Stimulated activated CD8-positive, alpha-beta memory T cell treated with anti-CD3 and anti-CD28 coated beads, Interleukin-12 subunit alpha, Interleukin-12 subunit beta, amount 100 ng/mL, for 1 hour (primary cell): ENCODE data around the gene PDE2A.
"Not testable (repeated sequence)": the region's sequence is repeated elsewhere in the genome, so short reads cannot be mapped to it uniquely, and the experiment has no call there.

Experiments used
- DNase-seq: peaks from one replicate; pipeline ENCODE4 v3.0.0-alpha.2; 2020; ENCODE audit warnings: low read depth

The PDE2A gene

DNA sequence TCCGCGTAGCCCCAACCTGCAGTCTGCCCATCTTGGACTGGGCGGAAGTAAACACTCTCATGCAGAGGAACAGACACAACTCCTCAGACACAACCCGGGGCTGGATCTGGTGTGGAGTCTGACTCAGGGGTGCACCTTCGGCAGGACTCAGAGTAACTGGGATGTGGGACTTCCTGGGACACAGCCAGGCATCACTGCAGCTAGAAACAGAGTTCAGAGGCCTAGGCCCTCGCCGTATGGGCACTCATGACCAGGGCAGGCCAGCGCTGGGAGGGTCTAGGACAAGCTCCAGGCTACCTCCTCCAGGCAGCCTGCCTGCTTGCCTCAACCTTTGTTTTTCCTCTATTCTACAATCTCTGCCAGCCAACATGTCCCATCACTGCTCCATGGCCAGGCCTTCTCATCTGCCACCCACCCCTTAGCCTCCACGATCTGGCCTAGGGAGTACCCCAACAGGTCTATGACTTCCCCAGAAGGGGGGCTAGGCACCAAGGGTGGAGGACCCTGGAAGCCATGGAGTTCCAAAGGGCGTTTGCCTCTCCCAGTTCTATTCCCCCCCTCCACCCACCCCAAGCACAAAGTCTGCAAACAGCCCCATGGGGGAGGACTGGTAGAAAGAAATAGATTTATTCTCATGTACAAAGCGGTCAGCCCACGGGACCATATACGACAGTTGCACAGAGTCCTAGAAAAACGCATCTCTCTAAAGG is 98.5 kb downstream of the PDE2A start:
- DNase-seq, result no peak

DNA sequence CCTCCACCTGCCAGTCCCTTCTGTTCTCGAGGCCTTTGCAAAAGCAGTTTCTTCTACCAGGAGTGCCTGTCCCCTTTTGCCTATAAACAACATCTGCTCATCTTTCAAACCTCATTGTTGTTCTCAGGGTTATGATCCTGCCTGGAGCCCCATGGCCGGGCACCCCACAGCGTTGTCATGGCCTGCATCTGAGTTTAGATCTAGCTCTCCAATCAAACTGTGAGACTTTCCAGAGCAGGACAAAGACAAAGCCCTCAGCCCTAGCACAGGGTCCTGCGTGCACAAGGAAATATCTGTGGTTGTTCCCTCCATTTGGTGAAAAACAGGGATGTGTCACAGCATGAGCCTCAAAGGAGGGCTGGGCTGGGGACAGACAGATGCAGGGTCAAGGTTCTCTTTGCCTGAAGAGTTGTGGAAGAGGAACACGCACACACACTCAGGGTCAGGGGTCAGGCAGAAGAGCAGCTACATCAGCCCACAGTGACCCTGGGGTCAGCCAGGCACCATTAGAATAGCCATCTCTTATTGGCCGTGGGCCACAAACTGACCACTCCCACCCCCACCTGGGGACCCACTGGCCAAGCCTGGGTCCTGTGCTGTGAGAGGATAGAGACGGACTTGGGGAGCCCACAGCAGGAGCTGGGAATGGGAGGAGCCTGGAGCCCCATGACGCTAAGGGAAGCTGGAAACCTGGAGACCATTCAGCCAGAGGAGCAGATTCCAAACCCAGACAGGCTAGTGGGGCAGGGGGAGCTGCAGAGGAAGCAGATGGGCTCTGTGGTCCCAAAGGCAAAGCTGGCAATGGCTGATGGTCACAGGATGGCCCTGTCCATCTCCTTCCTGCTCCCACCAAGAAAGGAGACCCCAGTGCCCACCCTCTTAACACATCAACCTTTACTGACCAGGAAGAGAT is 99.4 kb downstream of the PDE2A start:
- no peak for DNase-seq

DNA sequence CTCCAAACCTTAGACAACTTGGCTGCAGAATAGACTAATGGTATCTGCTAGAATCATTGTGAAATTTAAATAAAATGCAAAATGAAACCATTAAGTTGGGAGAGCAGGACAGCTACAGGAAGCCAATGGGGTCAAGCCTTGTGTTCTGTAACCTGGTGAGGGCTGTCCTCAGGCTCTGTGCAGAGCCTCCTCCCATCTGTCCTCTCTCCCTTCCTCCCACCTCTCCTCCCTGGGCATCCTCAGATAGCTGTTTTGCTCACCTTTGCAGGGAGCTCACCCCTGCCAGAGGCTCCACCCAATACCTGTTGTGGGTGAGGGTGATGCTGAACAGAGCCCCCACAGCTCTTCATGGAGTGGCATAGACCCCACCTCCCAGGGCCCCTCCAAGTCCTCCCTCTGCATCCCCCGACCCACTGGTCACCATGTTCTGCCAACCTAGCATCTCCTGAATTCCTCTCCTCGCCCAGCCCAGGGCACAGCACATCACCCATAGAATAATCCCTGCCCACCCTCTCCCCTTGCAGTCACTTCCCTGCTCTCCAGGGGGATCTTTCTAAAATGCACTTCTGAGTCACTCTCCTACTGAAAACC is 100.3 kb downstream of the PDE2A start:
- no peak for DNase-seq

DNA sequence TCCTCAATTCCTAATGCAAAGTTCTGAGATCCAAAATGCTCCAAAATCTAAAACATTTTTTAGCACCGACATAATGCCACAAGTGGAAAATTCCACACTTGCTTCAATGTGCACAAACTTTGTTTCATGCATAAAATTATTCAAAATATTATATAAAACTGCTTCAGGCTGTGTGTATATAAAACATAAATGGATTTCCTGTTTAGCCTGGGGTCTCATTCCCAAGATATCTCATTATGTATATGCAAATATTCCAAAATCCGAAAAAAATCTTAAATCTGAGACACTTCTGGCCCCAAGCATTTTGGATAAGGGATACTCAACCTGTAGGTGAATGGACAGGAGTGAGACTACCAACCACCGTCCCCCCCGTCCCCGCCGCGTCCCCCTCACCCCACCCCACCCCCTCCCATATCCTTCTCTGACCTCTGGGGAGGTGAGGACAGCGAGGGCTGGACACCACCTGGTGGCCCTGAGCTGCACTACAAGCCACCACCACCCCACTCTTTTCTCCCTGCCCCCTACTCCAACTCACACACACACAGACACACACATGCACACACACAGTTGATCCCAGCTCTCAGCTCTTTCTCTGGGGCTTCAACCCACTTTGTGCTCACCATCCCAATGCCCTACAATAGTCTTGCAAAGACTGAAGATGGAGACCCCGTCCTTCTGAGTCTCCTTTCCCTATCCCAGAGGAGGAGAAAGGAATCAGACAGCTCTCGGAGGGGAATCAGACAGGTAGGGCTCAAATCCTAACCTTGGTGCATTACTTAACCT is 101.0 kb downstream of the PDE2A start:
- no peak for DNase-seq

DNA sequence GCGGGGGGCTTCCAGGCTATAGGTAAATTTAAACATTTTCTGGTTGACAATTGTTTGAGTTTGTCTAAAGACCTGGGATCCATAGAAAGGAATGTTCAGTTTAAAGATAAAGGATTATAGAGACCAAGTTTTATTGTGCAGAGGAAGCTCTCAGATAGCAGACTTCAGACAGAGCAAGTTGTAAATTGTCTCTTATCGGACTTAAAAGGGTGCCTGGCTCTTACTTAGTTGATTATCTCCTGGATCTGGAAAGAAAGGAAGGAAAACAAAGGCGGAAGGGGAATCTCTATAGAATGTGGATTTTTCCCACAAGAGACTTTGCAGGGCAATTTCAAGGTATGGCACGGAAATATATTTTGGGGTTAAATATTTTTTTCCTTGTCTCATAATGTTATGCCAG is 101.7 kb downstream of the PDE2A start:
- DNase-seq, result not testable (repeated sequence)

DNA sequence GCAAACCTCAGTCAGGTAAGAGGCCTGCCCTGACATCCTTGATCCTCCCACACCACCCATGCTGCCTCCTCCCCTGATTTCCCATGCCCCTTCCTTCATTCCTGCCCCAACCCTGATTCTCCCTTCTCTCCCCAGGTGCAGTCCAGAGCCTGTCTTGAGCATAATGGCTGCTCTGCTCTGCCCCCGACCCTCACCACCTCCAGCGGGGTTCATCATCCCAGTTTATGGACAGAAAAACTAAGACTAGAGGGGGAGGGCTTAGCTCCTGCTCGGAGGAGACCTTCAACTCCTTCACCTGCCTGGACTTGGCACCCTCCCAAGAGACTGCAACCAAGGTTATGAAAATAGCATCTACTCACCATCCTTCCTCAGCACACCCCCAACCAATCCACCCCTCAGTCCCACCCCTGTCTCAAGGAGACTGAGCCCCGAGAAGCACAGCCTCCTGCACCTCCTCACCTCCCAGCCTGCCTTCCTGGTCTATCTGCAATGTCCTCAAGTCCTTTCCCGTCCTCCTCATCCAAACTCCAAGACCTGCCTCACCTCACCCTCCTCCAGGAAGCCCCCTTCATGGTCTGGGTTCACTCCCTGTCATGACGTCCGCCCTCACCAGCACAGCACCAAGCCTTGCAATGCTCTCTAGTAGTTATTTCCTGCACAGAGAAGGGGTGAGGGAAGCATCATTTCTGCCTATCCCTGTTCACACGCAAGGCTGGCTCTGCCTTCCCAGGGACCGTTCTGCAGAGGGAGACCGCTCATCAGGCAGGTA is 103.1 kb downstream of the PDE2A start:
- no peak for DNase-seq

DNA sequence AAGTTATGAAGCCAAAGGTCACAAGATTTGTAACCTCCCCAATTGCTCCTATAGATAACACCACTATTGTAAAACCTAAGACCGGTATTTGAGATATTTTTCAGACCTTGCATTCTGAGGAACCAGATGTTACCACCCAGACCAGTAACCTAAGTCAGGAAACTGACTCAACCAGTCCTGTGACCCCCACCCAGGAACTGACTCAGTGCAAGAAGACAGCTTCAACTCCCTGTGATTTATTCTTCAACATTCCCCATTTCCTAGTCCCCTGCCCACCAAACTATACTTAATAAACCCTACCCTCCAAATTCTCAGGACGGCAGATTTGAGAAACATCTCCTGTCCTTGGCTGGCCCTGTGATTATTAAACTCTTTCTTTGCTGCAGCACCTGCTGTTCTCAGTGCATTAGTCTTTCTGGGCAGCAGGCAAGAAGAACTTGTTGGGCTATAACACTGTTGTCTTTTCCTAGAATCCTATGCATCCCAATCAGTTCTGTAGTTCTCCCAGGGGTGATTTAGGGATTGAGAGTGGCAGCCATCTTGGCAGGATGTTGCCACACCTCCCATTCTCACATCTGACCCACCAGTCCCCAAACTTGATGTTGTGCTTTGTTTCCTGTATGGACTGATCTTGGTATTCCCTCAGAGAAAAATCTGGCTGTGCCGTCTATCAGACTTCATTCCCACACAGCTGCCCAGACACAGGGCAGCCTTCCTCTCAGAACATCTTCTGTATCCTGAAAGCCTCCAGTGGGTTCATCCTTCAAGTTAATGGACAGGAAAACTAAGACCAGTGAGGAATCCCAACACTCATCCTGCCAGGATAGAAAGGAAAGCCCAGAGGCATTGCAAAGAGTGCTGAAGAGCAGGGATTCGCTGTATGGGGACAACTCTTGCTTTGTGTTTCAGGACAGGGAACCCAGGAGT is 104.0 kb downstream of the PDE2A start:
- DNase-seq, result no peak

DNA sequence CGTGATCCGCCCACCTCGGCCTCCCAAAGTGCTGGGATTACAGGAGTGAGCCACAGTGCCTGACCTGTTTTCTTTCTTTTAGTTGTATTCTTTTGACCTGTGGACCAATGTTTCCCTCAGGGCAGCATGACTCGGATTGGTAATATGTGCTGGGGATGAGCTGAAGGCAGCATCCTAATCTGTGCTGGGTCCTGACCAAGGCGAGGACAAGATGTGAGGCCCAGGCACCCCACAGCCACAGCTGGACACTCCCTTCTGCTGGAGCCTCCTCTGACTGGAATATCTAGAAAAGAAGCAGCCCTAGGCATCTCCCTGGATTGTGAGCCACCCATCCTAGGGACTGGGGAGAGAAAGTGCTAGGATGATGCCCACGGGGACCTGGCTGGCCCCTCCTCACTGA is 105.4 kb downstream of the PDE2A start:
- no peak for DNase-seq

DNA sequence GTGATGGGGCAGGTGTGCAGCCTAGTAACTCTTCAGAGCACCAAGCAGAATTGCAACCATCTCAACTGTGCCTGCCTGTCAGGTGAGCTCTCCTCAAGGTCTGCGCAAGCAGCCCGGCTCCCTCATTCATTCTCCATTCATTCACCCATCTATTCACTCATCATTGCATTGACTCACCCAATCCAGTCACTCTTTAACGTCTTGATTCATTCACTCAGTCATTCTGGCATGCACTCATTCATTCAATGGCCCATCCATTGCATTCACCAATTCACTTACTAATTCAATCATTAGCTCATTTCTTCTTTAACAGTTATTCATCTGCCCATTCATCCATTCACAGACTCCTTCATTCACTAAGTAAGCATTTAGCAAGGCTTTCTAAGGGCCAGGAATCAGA is 111.8 kb downstream of the PDE2A start:
- no peak for DNase-seq

DNA sequence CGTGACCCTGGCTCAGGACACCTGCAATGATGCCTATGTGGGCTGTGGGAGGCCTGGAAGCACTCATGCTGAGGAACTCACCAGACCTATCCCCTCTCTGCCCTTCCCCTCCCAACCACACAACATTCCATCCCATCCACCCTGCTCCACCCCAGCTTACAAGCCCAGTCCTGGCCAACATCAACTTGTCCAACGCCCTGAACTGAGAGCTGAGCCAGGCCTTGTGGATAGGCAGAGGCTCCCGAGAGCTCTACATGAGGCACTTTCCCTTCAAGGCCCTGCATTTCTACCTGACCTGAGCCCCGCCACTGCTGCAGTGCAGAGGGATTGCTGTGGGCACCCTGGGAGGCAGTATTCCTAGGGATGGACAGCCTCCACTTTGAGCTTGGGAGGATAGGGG is 112.4 kb downstream of the PDE2A start:
- no peak for DNase-seq

DNA sequence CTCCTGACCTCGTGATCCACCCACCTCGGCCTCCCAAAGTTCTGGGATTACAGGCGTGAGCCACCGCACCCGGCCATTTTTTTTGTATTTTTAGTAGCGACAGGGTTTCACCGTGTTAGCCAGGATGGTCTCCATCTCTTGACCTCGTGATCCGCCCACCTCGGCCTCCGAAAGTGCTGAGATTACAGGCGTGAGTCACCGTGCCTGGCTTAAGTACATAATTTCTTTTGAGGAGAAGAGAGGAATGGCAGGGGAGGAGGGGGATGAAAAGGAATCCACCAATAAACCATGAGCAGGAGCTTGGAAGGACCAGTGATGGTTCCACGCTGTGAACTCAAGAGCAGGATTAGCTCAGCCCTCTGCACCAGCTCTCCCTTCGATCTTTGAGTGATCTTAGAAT is 113.4 kb downstream of the PDE2A start:
- not testable (repeated sequence) for DNase-seq

DNA sequence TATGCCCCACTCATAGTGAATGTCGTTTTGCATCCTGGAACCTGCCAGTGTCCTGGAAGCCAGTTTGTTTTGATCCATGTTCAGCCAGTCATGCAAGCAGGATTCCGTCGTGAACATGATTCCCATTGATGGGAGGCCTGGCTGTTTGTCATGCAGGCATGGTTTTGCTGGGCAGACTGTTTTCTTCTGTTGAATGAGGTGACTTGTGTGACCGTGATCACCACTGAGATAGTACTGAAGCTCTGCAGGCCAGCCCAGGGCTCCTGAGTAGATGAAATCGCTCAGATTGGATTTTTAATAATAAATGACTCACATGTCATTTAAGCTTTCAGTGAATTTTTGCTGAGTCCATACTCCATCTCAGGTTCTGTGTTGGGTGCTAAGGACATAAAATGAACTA is 117.8 kb downstream of the PDE2A start:
- DNase-seq, result no peak

DNA sequence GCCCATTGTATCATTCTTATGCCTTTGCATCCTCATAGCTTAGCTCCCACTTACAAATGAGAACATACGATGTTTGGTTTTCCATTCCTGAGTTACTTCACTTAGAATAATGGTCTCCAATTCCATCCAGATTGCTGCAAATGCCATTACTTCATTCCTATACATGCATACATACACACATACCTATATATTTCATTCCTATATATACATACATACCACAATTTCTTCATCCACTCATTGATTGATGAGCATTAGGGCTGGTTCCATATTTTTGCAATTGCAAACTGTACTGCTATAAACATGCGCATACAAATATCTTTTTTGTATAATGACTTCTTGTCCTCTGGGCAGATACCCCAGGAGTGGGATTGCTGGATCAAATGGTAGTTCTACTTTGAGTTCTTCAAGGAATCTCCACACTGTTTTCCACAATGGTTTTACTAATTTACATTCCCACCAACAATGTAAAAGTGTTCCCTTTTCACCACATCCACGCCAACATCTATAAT is 119.2 kb downstream of the PDE2A start:
- not testable (repeated sequence) for DNase-seq

DNA sequence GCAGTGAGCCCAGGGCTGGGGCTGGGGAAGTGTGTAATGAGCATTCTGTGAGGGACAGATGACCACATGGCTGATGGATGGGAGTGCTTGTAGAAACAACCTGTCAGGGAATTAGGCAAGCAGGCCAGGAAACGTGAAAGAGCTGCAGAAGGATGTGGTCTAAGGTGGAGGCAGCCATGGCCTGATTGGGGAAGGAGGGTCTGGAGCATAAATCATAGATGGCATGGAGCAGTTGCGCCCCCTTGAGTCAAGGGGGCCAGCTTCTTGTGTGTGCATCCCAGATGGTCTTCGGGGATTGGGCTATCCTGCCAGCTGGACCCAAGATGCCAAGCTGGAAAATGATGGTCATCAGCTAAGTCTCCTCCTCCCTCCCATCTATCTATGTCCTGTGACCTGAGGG is 120.5 kb downstream of the PDE2A start:
- DNase-seq, result no peak

DNA sequence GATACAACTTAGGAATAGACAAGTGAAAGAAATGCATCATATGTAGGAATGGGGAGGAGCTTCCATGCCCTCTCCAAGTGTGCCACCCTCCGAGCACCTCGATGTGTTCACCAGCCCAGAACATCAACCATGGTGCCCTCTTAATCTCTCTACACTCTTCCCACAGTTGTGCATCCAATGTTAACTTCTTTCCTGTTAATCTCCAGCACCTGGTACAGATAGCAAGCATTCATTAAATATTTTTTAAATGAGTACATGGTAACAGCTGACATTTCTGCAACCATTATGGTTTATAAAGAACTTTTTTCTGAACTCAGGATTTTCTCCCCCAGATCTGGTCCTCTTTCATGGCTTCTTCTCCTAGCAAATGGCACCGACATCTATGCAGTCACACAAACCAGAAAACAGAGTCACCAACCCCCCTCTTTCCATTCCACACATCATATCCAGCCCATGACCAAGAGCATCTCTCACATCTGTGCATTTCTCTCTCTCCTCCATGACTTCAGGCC is 121.8 kb downstream of the PDE2A start:
- no peak for DNase-seq

DNA sequence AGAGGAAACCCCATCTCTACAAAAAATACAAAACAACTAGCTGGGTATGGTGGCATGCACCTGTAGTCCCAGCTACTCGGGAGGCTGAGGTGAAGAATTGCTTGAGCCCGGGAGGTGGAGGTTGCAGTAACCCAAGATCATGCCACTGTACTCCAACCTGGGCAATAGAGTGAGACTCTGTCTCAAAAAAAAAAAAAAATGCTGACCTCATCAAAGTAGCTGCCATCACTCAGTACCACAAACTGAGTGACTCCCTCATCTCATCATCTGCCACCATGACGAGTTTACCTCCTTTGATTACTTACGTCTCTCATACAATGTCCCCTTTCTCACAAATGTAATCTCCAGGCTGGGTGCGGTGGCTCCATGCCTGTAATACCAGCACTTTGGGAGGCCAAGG is 122.7 kb downstream of the PDE2A start:
- DNase-seq, result no peak

DNA sequence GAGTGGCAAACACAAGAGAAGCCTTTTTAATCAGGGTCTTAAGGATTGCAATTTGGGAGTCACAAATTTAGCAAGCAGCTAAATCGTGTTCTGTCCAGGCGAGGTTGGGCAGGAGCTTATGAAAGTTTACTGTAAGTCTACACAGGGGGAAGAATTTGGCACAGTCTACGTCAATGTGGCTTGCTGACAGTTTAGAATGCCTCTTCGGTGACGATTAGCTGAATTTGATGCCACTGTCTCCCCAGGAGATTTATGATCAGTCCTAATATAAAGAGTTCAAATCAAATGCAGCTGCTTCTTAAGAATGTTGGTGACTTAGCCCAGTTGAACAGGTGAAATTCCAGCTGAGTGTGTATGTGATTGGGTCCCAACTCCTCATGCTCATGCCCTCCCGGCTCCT is 125.8 kb downstream of the PDE2A start:
- DNase-seq, result no peak

DNA sequence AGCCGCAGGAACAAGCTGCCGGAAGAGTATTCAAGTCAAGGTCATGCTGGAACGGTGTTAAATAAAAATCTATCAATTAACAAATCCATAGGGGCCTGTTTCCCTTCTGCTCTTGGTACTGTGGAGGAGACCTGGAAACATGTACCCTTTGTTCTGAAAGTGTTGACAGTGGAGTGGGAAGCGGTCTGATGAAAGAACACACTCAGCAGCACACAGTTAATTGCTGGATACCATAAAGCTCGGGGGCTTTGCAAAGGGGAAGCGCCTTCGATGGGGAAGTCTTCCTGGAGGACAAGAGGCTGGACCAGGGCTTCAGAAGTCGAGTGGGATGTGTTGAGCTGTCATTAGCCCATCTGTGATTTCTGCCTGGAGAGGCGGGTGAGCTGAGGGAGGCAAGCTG is 127.4 kb downstream of the PDE2A start:
- DNase-seq, result no peak

DNA sequence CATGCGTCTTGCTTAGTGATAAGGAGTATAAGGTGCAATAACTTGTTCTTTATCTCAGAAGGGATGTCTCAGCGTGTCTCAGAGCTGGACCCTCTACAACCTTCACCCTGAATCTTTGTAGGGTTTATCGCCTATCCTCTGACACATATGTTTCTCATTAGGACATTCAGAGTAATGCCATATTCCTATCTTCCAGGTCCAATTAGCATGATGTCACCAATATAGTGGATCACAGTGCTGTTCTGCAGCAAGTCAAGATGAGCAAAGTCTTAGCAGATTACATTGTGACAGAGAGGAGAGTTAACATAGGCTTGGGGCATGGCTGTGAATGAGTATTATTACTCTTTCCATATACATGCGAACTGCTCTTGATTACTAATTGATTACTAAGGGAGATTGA is 129.6 kb downstream of the PDE2A start:
- DNase-seq, result no peak
